Left lung (tissue), 10 donors: ENCODE results near the gene LMTK3. TPM values are rescaled to one million over a fixed set of nuclear protein-coding genes. Genes with fewer than 3 reads are reported as not detected.

Experiments
- ATAC-seq: fragments of 200-7000 bp; cut with Tn5 transposase; one replicate; pipeline ENCODE4 v1.9.1; 2020; ENCODE audit warnings: moderate library complexity
- DNase-seq, 4 donors: peaks; one replicate each; pipeline ENCODE4 v3.0.0-alpha.2; 2013 to 2020
- H3K27ac ChIP-seq, 2 donors: fragments of 200-600 bp; sonication (generic) in 1 of 2; one replicate each; pipeline versions ENCODE4 v1.5.0 to v1.8.0; 2020 to 2021
- H3K27me3 ChIP-seq, 2 donors: fragments of 200-600 bp; sonication (generic) in 1 of 2; one replicate each; pipeline versions ENCODE4 v1.5.0 to v1.8.0; 2020 to 2021
- H3K36me3 ChIP-seq, 2 donors: fragments of 200-600 bp; sonication (generic) in 1 of 2; one replicate each; pipeline versions ENCODE4 v1.5.0 to v1.8.0; 2020 to 2021
- H3K4me1 ChIP-seq, 2 donors: fragments of 200-600 bp; one replicate each; pipeline ENCODE4 v1.8.0; 2021
- H3K4me3 ChIP-seq, 2 donors: fragments of 200-600 bp; sonication (generic) in 1 of 2; one replicate each; pipeline versions ENCODE4 v1.5.0 to v1.8.0; 2020 to 2021; ENCODE audit warnings: mild to moderate bottlenecking in 1 of 2
- H3K9me3 ChIP-seq, 2 donors: fragments of 200-600 bp; sonication (generic) in 1 of 2; one replicate each; pipeline versions ENCODE4 v1.5.0 to v1.8.0; 2020 to 2021
- intact Hi-C, 2 donors: fragments of 100-400 bp; cut with DNase I; formaldehyde crosslinking; loops; one replicate each; pipeline versions ENCODE4 v1.11.2 to v1.14.2; 2022
- polyA plus RNA-seq, 6 donors: library from polyadenylated mRNA; unstranded; fragments of 120-200 nt; gene quantifications; one replicate each; pipeline ENCODE4 v1.2.1, GENCODE V29; 2013; ENCODE audit not compliant: insufficient read length in 6 of 6
- total RNA-seq, 2 donors: library from RNA; stranded (reverse); fragmentation: NEBNext Ultra II Directional; extraction: Animal tissue kit (Norgen Biotek cat#: 25700); gene quantifications; one replicate each; pipeline ENCODE4 v1.2.1, GENCODE V29; 2021
- TF ChIP-seq, protein P1 (sequence below), 2 donors: fragments of 200-600 bp; sonication (generic) in 1 of 2; IDR thresholded peaks; one replicate each; pipeline versions ENCODE4 v1.5.0 to v1.8.0; 2021; ENCODE audit warnings: antibody characterized with exemption in 2 of 2
- donor health status: DM: no; HTN: yes; CAD: no.
- donor health status: DM: no; HTN: no; CAD: no.

LMTK3 gene
- total and polyA plus RNA-seq, 8 donors: 1.7 to 9.5 (median 3.1) TPM

DNA sequence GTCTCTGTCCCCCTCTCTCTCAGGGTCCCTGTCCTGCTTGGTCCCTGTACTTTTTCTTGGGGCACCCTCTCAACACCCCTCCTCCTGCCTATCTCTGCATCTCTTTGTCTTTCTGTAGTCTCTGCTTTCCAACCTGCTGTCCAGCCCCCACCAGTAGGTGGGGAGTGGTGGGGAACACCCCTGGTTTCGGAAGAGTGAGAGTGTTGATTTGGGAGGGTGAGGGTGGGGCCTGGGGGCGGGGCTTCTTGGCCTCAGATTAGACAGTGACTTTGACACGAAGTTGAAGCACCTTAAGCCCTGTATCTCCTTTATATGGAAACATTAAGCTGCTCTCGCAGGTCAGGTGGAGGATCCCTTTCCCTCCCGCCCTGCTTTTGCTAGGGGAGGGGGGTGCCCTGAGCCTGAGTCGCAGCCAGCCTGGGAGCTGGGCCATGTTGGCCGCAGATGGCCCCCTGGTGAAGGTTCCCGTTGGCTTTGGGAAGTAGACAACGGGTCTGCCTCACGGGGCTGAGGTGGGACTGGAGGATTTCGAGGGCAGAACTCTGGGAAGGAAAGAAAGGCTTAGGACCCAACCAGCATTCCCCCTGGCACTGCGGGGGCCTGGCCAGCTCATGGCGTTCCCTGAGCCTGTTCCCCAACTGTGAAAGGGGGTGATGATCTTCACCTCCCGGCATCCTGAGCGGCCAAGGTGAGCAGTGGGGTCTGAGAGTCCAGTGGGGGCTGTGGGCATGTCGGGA lies 56.3 kb downstream of the LMTK3 start, which contains the start of gene KCNJ14:
TSS of gene KCNJ14 (plus strand) at position 404 of the 737 bp plus-strand sequence. CDS start 6,151 bp downstream, outside the sequence.
- H3K4me3 ChIP-seq: no peak within 1 kb of the TSS
- H3K4me1 ChIP-seq: no peaks in the 10 kb centered on the region
- TF ChIP-seq, protein P1, sequence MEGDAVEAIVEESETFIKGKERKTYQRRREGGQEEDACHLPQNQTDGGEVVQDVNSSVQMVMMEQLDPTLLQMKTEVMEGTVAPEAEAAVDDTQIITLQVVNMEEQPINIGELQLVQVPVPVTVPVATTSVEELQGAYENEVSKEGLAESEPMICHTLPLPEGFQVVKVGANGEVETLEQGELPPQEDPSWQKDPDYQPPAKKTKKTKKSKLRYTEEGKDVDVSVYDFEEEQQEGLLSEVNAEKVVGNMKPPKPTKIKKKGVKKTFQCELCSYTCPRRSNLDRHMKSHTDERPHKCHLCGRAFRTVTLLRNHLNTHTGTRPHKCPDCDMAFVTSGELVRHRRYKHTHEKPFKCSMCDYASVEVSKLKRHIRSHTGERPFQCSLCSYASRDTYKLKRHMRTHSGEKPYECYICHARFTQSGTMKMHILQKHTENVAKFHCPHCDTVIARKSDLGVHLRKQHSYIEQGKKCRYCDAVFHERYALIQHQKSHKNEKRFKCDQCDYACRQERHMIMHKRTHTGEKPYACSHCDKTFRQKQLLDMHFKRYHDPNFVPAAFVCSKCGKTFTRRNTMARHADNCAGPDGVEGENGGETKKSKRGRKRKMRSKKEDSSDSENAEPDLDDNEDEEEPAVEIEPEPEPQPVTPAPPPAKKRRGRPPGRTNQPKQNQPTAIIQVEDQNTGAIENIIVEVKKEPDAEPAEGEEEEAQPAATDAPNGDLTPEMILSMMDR (IDR thresholded peaks at IDR 0.05): no peak
- no peaks in the 10 kb centered on the region for H3K9me3 ChIP-seq
- intact Hi-C loops: no loop called here
- DNase-seq (peak in 1 of 4 donors; percentile 68), ATAC-seq (no peak)
- H3K36me3 ChIP-seq: peaks cover 0 to 74% of the 10 kb centered on the region in 2 donors
- no peak within 1 kb of the TSS for H3K27ac ChIP-seq
- H3K27me3 ChIP-seq: no peaks in the 10 kb centered on the region

DNA sequence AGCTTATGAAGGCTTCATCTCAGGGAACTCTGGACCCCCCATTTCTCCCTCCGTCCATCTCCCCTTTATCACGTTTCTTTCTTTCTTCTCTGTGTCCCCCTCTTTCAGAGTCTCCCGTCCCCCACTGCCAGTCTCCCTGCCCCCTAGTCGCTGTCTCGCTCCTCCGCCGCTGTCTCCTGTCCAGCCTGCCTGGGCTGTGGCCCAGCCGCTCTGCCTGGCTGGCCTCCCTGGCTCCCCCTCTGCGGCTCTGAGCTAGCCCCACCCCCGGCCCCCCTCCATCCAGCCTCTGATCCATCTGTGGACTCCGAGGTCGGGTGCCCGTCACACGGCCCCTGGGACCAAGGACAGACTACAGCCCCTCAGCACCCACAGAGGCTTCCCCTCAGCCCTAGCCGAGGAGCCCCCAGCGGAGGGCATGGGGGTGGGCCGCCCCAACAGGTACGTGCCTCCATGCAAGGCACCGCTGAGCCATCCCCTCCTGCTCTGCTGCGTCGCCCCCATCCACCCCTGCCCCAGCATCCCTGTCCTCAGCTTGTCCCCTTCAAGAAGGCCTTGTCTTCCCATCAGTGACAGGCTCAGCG lies 57.4 kb downstream of the LMTK3 start:
- intact Hi-C loops: no loop called here
- Histone ChIP-seq H3K27ac (no peak overlapping the region), H3K36me3 (peaks cover 0 to 85% of the 10 kb centered on the region in 2 donors), H3K4me1 (no peaks in the 10 kb centered on the region), H3K4me3 (no peak overlapping the region), H3K27me3 (no peaks in the 10 kb centered on the region), H3K9me3 (no peaks in the 10 kb centered on the region)
- peak in 1 of 4 donors; percentile 74 for DNase-seq
- no peak for ATAC-seq
- TF ChIP-seq, protein P1 (IDR thresholded peaks at IDR 0.05): no peak

DNA sequence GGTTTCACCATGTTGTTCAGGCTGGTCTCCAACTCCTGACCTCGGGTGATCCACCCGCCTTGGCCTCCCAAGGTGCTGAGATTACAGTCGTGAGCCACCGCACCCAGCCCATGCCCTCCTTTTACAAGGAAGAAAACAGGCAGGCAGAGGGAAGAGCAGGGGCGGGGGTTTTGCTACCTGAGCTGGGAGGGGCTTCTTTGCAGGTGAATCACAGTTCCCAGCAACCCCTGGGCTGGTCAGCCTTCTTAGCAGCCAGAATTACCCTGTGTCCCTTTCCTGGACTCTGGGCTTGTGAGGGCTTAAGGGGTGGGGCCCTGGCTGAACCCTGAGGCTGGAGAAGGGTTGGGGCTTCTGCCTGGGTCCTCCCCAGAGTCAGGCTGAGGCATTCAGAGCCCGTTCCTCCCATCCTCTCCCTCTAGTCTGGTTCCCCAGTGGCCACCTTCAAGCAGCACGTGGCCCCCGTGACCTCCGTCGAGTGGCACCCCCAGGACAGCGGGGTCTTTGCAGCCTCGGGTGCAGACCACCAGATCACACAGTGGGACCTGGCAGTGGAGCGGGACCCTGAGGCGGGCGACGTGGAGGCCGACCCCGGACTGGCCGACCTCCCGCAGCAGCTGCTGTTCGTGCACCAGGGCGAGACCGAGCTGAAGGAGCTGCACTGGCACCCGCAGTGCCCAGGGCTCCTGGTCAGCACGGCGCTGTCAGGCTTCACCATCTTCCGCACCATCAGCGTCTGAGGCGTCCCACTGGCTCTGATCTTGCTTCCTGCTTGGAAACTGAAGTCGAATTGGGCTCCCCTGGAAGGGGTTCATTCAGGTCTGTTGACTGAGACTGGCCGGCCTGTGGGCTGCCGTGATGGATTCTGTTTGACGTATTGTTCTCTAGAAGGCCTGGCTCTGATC lies 59.1 kb downstream of the LMTK3 start:
- intact Hi-C loops: no loop called here
- TF ChIP-seq, protein P1 (IDR thresholded peaks at IDR 0.05): no peak
- no peak overlapping the region for H3K4me3 ChIP-seq
- DNase-seq (no peak), ATAC-seq (no peak)
- peaks cover 0 to 5% of the 10 kb centered on the region in 2 donors for H3K4me1 ChIP-seq
- H3K9me3 ChIP-seq: no peaks in the 10 kb centered on the region
- H3K27me3 ChIP-seq: no peaks in the 10 kb centered on the region
- H3K27ac ChIP-seq: no peak overlapping the region
- peaks cover 0 to 96% of the 10 kb centered on the region in 2 donors for H3K36me3 ChIP-seq

DNA sequence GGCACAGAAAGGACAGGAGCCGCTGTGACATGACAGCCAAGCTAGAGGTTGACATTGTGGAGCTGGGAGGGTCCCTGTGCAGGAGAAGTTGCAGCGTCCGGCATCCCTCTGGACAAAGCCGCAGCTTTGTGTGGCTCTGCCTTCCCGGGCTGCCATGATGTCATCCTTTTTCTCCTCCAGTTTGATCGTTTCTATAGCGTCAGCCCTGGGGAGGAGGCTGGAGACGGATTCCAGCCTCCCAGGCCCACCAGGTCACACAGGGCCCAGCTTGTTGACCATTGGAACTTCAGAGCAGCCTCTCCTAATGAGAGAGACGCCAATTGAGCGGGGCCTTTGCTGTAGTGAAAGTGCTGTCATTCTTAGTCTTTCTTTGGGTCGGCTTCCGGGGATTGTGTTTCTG lies 60.0 kb downstream of the LMTK3 start:
- H3K27me3 ChIP-seq: no peaks in the 10 kb centered on the region
- TF ChIP-seq, protein P1 (IDR thresholded peaks at IDR 0.05): no peak
- H3K36me3 ChIP-seq: peaks cover 0 to 93% of the 10 kb centered on the region in 2 donors
- DNase-seq (no peak), ATAC-seq (no peak)
- no peak overlapping the region for H3K4me3 ChIP-seq
- no peaks in the 10 kb centered on the region for H3K9me3 ChIP-seq
- peaks cover under 1 to 15% of the 10 kb centered on the region in 2 donors for H3K4me1 ChIP-seq
- H3K27ac ChIP-seq: no peak overlapping the region
- intact Hi-C loops: no loop called here
